Fibroblast of skin of left quadriceps (primary cell): ENCODE data around the gene LAT.

Source experiments
- DNase-seq, 2 experiments: peaks; one replicate each; pipeline ENCODE4 v3.0.0-alpha.2; 2013; ENCODE audit warnings: low read depth in 2 of 2

Gene LAT

GRCh38 chr16:29007730-29008593 is 23.1 kb downstream of the LAT start:
- DNase-seq = peak in 1 of 2 experiments; percentile 8

- no peak for DNase-seq
These were observed 24.4 kb downstream of the LAT start for GRCh38 chr16:29009050-29009837.

DNA sequence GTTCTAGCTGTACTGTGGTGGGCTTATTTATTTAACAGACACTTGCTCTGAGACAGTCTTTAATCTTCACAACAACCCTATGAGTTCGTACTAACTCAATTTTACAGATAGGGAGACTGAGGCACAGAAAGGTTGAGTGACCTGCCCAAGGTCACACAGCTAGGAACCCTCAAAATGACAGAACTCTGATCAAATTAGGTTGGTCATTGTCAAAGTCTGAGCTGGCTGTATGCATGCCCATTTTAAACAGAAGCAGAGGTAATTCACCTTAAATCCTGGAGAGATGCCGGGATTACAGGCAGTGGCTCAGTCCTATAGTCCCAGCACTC is 24.9 kb downstream of the LAT start:
- no peak for DNase-seq

DNA sequence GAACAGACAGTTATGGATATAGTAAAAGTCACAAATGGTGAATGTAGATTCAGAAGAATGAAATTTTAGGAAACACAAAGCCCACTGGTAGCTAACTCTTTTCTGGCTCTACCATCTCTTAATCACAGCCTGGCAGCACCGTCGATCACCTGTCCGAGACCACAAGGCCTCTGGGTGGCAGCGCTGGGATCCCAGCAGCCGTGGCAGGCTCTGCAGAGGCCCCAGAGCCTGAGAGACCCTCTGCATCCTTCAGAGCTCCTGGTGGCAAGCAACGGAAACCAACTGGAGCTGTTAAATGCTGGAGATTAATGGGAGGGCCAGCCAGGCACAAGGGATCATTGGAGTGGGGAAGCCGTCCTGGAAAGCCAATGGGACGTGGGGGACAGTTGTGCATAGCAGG is 26.3 kb downstream of the LAT start:
- no peak for DNase-seq

DNA sequence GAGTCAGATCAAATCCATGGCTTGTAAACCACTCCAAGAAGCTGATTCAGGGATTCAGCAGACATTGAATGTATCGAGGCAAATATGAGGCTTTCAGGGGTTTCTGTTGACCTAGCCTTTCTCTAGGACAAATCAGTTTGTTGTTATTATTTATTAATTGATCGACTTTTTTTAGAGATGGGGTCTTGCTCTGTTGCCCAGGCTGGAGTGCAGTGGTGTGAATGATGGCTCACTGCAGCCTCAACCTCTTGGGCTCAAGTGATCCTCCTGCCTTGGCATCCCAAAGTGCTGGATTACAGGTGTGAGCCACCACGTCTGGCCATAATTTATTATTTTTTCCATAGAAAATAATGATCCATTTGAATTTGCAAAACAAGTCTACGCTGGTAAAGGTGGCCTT is 27.0 kb downstream of the LAT start:
- no peak for DNase-seq

GRCh38 chr16:29012913-29013553 is 28.2 kb downstream of the LAT start:
- DNase-seq = no peak

DNA sequence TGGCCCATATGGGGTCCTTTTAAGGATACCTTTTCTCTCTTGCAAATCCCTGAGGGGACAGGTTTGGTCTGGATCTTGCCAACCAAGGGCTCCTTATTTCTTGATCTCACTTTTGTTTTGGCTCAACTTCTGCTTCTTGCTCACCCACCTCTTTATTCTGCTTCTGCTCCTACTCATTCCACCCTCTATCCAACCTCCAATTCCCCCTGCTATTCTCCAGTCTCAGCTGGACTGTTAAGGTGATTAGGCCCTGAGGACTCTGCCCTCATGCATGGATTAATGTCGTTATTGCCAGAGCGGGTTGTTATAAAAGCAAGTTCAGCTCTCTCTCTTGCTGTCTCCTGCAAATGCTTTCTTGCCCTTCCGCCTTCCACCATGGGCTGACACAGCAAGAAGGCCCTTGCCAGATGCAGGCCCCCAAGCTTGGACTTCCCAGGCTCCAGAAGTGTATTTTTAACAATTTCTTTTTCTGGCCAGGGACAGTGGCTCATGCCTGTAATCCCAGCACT is 29.8 kb downstream of the LAT start:
- DNase-seq = no peak

- no peak for DNase-seq
These were observed 37.3 kb downstream of the LAT start for GRCh38 chr16:29022196-29022595.

GRCh38 chr16:29023279-29024277 is 38.7 kb downstream of the LAT start:
- DNase-seq = no peak

- no peak for DNase-seq
These were observed 39.4 kb downstream of the LAT start for GRCh38 chr16:29024278-29024677.

DNA sequence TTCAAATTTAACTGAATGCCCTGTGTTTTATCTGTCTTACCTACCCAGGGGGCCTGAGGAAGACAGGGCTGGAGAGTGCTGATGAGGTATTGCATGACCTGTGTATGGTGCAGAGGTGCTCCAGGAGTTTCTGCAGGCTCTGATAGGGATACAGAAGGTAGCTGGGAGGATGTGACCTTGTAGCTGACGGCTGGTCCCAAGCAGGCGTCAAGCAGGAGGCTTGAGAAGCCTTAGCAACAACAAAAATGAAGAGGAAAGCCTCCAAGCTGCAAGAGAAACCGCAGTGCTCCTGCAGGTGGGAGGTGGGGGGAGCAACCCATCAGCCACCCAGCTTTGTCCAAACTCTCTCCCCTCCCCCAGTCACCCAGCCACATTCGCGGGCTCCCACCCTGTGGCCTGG is 40.4 kb downstream of the LAT start:
- no peak for DNase-seq

GRCh38 chr16:29025735-29026134 is 40.9 kb downstream of the LAT start:
- no peak for DNase-seq

GRCh38 chr16:29028457-29029167 is 43.8 kb downstream of the LAT start:
- DNase-seq = no peak

GRCh38 chr16:29029168-29029994 is 44.5 kb downstream of the LAT start:
- peak; percentile 81 to 82 for DNase-seq

DNA sequence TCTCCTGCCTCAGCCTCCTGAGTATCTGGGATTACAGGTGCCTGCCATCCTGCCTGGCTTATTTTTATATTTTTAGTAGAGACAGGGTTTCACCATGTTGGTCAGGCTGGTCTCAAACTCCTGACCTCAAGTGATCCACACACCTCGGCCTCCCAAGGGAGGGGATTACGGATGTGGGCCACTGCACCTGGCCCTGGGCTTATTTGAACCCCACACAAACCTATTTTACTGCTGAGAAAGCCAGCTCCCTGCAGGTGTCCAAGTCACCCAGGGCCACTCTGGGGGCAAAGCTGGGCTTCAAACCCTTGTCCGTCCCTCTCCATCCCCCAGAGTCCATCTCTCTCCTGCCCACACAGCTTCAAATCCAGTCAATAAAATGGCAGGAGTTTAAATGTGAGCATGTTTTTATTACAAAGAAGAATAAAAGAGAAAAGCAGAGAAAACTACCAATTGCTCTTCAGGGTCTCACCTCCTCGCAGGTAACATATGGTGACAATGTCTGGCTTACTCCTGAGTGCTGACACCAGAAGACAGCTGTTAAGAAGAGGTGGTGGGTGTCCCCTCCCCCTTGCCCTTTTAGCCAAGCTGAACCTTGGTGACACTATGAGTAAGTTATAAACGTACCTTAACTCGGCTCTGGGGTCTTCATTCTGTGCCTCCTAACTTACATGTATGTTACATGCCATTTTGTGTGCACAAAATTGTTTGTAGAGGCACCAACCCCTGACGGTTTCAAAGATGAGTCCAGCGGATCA is 45.4 kb downstream of the LAT start:
- no peak for DNase-seq
